Mononuclear cell (primary cell): Measurements from ENCODE around the gene ALG1. TPM values are rescaled to one million over a fixed set of nuclear protein-coding genes. Genes with fewer than 3 reads are reported as not detected.
"Not testable (repeated sequence)": the region's sequence is repeated elsewhere in the genome, so short reads cannot be mapped to it uniquely, and the experiment has no call there.

Source experiments
- H3K27me3 ChIP-seq: 2 replicates; pipeline ENCODE4 v1.6.0; 2011; ENCODE audit warnings: low read length, control low read depth; ENCODE audit not compliant: insufficient read depth
- H3K4me1 ChIP-seq: 2 replicates; pipeline ENCODE4 v1.5.1; 2011; ENCODE audit warnings: mild to moderate bottlenecking, low read length, control low read depth; ENCODE audit not compliant: insufficient read depth
- H3K4me3 ChIP-seq: 2 replicates; pipeline ENCODE4 v1.5.1; 2011; ENCODE audit warnings: mild to moderate bottlenecking, low read length, moderate library complexity
- H3K9me3 ChIP-seq: 2 replicates; pipeline ENCODE4 v1.5.1; 2011; ENCODE audit warnings: low read depth, mild to moderate bottlenecking, control low read depth, low read length
- total RNA-seq: library from RNA; depleted of rRNA; stranded (reverse); fragments of >200 nt; gene quantifications from one replicate; pipeline ENCODE4 v1.2.3, GENCODE V29; 2012

The ALG1 gene
- total RNA-seq, 1 donor, result 5.0 TPM

DNA sequence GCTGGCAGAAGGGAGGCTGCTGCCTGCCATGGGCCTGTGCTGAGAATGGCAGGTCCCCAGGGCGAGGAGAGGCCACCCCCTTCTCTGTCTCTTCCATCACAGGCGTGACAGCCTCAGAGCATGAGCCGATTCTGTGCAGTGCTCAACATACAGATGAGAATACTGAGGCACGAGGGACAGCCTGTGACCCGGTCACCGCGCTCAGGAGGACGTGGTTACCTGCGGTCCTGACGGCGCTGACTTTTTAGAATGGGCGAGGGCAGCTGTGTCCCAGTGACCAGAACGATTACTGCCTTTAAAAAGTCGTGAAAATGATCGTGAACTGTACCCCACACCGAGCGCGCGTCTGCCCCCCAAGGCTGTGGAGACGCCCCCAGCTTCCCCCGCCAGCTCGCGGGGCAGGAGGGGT, 25.4 kb downstream of the ALG1 start:
- not testable (repeated sequence) for H3K4me1 ChIP-seq, H3K9me3 ChIP-seq, H3K27me3 ChIP-seq
- H3K4me3 ChIP-seq, result peak overlapping the region; percentile 49

GRCh38 chr16:5097470-5098220, 26.0 kb downstream of the ALG1 start, which contains the start of gene EEF2KMT:
Gene EEF2KMT, minus strand, starts transcription at chr16:5097795. Its CDS starts 56 bp downstream, at chr16:5097739.
- not testable (repeated sequence) for H3K9me3 ChIP-seq, H3K27me3 ChIP-seq, H3K4me1 ChIP-seq
- H3K4me3 ChIP-seq, result peak within 1 kb of the TSS; percentile 49

- H3K9me3 ChIP-seq, H3K27me3 ChIP-seq, H3K4me1 ChIP-seq: not testable (repeated sequence)
- H3K4me3 ChIP-seq, result peak overlapping the region; percentile 49
These were observed 26.8 kb downstream of the ALG1 start for GRCh38 chr16:5098221-5099159.

GRCh38 chr16:5099174-5099573, 27.5 kb downstream of the ALG1 start:
- H3K4me3 ChIP-seq, result not testable (repeated sequence)

GRCh38 chr16:5103296-5104032, 31.8 kb downstream of the ALG1 start:
- not testable (repeated sequence) for H3K9me3 ChIP-seq, H3K27me3 ChIP-seq, H3K4me1 ChIP-seq, H3K4me3 ChIP-seq

More at GRCh38 chr16:5099174-5099573, 27.5 kb downstream of the ALG1 start:
- not testable (repeated sequence) for H3K27me3 ChIP-seq, H3K9me3 ChIP-seq, H3K4me1 ChIP-seq

GRCh38 chr16:5105039-5105438, 33.4 kb downstream of the ALG1 start:
- not testable (repeated sequence) for H3K9me3 ChIP-seq, H3K4me1 ChIP-seq, H3K27me3 ChIP-seq, H3K4me3 ChIP-seq

GRCh38 chr16:5108505-5109158, 37.0 kb downstream of the ALG1 start:
- no peaks in the 10 kb centered on the region for H3K9me3 ChIP-seq
- H3K27me3 ChIP-seq, result no peaks in the 10 kb centered on the region
- no peaks in the 10 kb centered on the region for H3K4me1 ChIP-seq
- H3K4me3 ChIP-seq, result no peak overlapping the region

- H3K4me3 ChIP-seq, H3K4me1 ChIP-seq, H3K27me3 ChIP-seq, H3K9me3 ChIP-seq: not testable (repeated sequence)
These were observed 39.3 kb downstream of the ALG1 start for GRCh38 chr16:5110933-5111332.

DNA sequence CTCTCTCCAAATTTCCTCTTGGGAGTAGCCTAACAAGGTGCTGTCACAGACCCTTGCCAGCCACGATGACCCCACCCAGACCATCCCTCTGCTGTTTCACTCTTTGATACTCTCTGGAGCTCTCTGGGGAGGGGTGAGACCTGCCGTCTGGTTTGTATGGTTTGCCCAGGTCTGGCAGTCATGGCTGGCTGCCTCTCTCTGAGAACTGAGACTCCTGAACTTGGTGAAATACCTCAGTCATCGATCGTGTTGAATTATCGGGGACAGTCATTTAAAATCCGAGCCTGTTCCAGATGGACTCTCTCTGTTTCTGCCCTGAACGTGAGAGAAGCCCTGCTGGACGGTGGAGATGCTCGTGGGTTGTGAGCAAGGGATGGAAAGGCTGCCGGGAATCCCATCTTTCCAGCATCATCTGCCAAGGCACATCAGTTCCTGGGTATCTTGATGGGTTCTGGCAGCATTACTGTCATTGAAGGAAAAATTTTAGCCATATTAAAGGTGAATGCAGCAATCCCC, 45.2 kb downstream of the ALG1 start:
- H3K27me3 ChIP-seq, H3K9me3 ChIP-seq, H3K4me3 ChIP-seq, H3K4me1 ChIP-seq: not testable (repeated sequence)

GRCh38 chr16:5117300-5118087, 45.9 kb downstream of the ALG1 start:
- not testable (repeated sequence) for H3K4me1 ChIP-seq, H3K4me3 ChIP-seq, H3K27me3 ChIP-seq, H3K9me3 ChIP-seq

DNA sequence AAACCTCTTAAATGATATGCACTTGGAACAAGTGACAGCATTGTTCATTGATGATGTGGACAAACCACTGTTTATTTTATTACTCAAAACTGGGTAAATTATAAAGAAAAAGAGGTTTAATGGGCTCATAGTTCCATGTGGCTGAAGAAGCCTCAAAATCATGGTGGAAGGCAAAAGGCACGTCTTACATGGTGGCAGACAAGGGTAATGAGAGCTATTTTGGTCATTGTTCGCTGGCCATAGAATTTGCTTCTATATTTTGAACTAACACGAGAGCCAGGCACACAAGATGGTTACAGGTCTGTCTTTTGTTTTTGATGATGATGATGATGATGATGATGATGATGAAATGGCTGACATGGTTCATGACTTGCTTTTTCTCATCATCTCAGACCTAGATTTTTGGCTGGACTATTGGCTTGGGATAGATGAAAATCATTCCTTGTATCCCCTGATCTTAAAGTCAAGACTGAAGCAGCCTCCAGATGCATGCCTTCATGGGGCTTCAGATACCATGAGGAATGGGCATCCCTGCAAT, 59.9 kb downstream of the ALG1 start:
- not testable (repeated sequence) for H3K4me1 ChIP-seq, H3K4me3 ChIP-seq, H3K27me3 ChIP-seq, H3K9me3 ChIP-seq

DNA sequence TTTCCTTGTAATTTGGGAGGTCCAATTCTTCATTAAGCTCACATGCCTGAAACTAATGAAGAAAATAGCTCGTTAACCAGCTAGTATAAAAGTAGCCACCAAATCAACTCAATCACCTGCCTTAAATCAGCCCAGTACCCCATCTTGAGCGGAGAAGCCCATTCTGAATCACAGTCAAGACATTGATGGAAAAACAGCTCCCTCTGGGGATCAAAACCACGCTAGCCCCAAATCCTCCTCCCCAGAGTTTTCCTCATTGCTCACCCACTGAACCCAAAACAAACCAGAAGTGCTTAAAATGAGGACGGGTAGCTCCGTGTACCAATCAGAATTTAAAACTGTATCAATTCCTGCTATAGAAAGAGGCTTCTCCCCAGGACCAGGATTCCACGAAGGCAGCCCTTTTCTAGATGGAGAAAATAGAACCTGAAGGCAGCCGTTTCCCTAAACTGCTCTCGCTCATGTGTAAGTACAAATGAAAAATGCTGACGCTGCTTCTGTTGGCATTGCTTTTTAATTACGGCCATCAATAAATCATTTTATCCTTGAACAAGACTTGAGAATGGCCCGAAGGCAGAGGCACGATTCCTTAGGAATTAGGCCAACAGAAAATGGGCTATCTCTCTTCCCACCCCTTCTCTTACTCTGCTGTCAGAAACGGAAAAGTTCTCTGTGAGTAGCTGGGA, 61.4 kb downstream of the ALG1 start:
- H3K9me3 ChIP-seq, H3K4me3 ChIP-seq, H3K4me1 ChIP-seq, H3K27me3 ChIP-seq: not testable (repeated sequence)

- H3K4me3 ChIP-seq, H3K9me3 ChIP-seq, H3K4me1 ChIP-seq, H3K27me3 ChIP-seq: not testable (repeated sequence)
These were observed 63.3 kb downstream of the ALG1 start for GRCh38 chr16:5134739-5135452.
